ENCODE data around the gene OSM. TPM values are rescaled to one million over a fixed set of nuclear protein-coding genes. Genes with fewer than 3 reads are reported as not detected.

OSM gene
- total RNA-seq, 1 donor from 2014 or later = not detected

DNA sequence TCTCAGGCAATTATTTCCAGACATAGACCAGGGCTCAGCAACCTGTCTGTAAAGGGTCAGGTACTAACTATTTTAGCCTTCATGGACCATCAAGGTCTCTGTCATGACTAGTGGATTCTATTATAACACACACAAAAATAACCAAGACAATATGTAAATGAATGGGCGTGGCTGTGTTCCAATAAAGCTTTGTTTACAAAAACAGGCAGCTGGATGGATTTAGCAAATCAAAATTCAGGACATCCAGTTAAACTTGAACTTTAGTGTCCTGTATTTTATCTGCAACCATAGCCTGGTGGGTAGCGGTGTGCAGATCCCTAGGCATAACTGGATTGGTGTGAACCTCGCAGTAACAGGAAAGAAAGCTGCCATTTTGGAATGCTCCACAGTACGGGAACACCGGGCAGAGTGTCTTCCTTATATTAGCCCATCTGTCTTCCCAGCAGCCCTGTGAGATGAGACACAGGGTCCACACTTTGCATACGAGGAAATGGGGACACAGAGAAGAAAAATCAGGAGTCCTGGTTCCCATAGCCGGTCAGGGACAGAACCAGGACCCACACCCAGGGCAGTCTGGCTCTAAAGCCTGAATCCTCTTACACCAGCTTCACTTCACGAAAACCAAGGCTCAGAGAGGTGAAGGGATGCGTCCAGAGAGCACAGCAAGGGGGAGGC, 35.7 kb downstream of the OSM start:
- Mint-ChIP-seq H3K9me3 (ENCODE audit: unreplicated experiment) (no peaks in the 10 kb centered on the region), H3K4me1 (ENCODE audit: unreplicated experiment) (peaks cover 44% of the 10 kb centered on the region), H3K27me3 (ENCODE audit: unreplicated experiment) (no peaks in the 10 kb centered on the region), H3K4me3 (ENCODE audit: unreplicated experiment) (no peak overlapping the region), H3K27ac (ENCODE audit: unreplicated experiment) (no peak overlapping the region), H3K36me3 (ENCODE audit: unreplicated experiment) (no peaks in the 10 kb centered on the region)
- TF ChIP-seq, protein P1, sequence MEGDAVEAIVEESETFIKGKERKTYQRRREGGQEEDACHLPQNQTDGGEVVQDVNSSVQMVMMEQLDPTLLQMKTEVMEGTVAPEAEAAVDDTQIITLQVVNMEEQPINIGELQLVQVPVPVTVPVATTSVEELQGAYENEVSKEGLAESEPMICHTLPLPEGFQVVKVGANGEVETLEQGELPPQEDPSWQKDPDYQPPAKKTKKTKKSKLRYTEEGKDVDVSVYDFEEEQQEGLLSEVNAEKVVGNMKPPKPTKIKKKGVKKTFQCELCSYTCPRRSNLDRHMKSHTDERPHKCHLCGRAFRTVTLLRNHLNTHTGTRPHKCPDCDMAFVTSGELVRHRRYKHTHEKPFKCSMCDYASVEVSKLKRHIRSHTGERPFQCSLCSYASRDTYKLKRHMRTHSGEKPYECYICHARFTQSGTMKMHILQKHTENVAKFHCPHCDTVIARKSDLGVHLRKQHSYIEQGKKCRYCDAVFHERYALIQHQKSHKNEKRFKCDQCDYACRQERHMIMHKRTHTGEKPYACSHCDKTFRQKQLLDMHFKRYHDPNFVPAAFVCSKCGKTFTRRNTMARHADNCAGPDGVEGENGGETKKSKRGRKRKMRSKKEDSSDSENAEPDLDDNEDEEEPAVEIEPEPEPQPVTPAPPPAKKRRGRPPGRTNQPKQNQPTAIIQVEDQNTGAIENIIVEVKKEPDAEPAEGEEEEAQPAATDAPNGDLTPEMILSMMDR (IDR thresholded peaks at IDR 0.05) = no peak
- no peak for DNase-seq (ENCODE audit: extremely low spot score, unreplicated experiment)

DNA sequence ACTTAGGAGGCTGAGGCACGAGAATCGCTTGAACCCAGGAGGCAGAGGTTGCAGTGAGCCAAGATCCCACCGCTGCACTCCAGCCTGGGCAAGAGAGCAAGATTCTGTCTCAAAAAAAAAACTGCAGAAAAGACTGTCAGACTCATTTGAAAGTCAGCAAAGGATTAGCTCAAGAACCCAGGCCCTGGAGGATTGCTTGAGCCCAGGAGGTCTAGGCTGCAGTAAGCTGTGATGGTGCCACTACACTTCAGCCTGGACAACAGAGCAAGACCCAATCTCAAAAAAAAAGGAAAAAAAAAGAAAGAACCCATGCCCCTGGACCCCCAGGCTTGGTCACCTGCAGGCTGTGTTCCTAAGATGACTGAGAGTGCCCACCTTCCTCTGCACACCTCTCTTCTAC, 36.3 kb downstream of the OSM start:
- Mint-ChIP-seq H3K27me3 (ENCODE audit: unreplicated experiment) (no peaks in the 10 kb centered on the region), H3K9me3 (ENCODE audit: unreplicated experiment) (no peaks in the 10 kb centered on the region), H3K27ac (ENCODE audit: unreplicated experiment) (no peak overlapping the region), H3K4me1 (ENCODE audit: unreplicated experiment) (peaks cover 39% of the 10 kb centered on the region), H3K36me3 (ENCODE audit: unreplicated experiment) (no peaks in the 10 kb centered on the region), H3K4me3 (ENCODE audit: unreplicated experiment) (no peak overlapping the region)
- TF ChIP-seq, protein P1 (IDR thresholded peaks at IDR 0.05) = no peak
- no peak for DNase-seq (ENCODE audit: extremely low spot score, unreplicated experiment)

DNA sequence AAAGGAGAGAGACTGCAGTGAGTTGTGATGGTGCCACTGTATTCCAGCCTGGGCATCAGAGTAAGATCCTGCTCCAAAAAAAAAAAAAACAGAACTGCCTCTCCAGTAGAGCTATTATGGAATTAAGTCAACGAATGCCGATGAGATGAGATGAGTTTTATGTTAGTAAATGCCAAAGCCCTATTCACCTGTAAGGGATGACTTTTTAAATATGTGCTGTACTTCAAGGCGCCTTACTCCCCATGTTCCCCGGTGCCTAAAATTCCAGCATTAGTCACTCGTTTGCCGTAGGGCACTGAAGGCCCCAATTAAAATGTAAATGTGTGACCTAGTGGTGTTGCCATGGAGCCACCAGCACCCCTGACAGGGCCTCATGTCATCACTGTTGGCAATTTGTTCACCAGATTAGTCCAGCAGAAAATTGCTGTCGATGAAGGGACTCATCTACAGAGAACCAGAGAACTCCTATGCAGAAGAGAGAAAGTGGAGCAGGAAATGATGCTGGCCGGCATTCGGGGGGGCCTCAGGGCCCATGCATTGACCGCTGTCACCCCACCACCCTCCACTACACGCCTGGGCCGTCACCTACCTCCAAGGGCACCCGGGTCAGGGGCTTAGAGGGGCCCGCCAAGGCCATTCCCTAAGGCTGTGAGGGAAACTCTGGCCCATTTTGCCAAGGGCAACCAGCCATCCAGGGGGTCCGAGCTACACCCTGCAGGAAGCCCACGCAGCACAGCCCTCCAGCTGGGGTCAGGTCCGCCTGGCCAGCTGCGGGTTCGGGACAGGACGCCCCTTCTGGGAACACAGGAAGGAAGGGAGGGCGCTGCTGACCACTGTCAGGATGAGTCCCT, 37.9 kb downstream of the OSM start:
- Mint-ChIP-seq H3K36me3 (ENCODE audit: unreplicated experiment) (no peaks in the 10 kb centered on the region), H3K27ac (ENCODE audit: unreplicated experiment) (peak overlapping the region; percentile 84), H3K4me3 (ENCODE audit: unreplicated experiment) (no peak overlapping the region), H3K27me3 (ENCODE audit: unreplicated experiment) (no peaks in the 10 kb centered on the region), H3K9me3 (ENCODE audit: unreplicated experiment) (no peaks in the 10 kb centered on the region), H3K4me1 (ENCODE audit: unreplicated experiment) (peaks cover 41% of the 10 kb centered on the region)
- TF ChIP-seq, protein P1 (IDR thresholded peaks at IDR 0.05) = no peak
- no peak for DNase-seq (ENCODE audit: extremely low spot score, unreplicated experiment)

DNA sequence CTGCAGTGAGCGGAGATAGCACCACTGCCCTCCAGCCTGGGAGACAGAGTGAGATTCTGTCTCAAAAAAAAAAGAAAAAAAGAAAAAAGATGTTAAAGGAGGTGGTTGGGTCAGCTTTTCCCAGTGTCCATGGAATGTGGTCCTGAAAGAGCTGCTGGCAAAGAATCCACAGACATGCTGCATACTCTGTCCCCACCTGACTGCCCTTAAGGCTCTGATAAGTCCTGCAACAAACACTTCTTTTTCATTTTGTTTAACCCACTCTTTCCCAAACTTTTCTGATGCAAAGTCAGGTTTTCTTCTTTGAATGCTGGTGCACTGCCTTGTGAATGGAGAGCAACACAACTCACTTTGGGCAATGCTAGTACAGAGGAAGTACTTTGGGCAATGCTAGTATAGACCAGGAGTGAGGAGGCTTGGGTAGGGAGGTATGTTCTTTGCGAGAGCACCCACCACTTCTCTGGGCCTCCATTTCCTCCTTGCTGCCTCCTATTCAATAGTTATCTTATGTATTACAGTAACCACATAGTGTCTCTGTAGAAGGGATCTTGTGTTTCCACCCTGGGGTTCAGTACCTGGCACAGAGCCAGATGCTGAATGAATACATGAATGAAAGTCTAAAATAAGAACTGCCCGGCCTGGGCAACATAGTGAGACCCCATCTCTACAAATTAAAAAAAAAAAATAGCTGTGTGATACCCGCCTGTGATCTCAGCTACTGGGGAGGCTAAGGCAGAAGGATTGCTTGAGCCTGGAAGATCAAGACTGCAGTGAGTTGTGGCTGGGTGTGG, 39.0 kb downstream of the OSM start:
- TF ChIP-seq, protein P1 (IDR thresholded peaks at IDR 0.05) = no peak
- peak overlapping the region; percentile 48 for H3K27ac Mint-ChIP-seq (ENCODE audit: unreplicated experiment)
- H3K27me3 Mint-ChIP-seq (ENCODE audit: unreplicated experiment) = no peaks in the 10 kb centered on the region

More for the DNA sequence above, 39.0 kb downstream of the OSM start:
- DNase-seq (ENCODE audit: extremely low spot score, unreplicated experiment) = no peak
- H3K36me3 Mint-ChIP-seq (ENCODE audit: unreplicated experiment) = no peaks in the 10 kb centered on the region
- H3K4me1 Mint-ChIP-seq (ENCODE audit: unreplicated experiment) = peaks cover 41% of the 10 kb centered on the region
- no peak overlapping the region for H3K4me3 Mint-ChIP-seq (ENCODE audit: unreplicated experiment)
- H3K9me3 Mint-ChIP-seq (ENCODE audit: unreplicated experiment) = no peaks in the 10 kb centered on the region
